ELF-1 (cell line): ENCODE results near the gene LIPI.
"Not testable (repeated sequence)": the region's sequence is repeated elsewhere in the genome, so short reads cannot be mapped to it uniquely, and the experiment has no call there.

Source experiments
- DNase-seq: peaks from one replicate; pipeline ENCODE4 v3.0.0-alpha.2; 2016; ENCODE audit warnings: low read depth, low spot score

Gene LIPI

GRCh38 chr21:14074177-14074576 is 136.6 kb downstream of the LIPI start:
- DNase-seq: no peak

- DNase-seq: no peak
Observed at GRCh38 chr21:14073615-14074014, 137.1 kb downstream of the LIPI start.

- DNase-seq: no peak
Observed at GRCh38 chr21:14072761-14073535, 137.8 kb downstream of the LIPI start.

GRCh38 chr21:14071902-14072734 is 138.6 kb downstream of the LIPI start:
- no peak for DNase-seq

- DNase-seq: no peak
Observed at GRCh38 chr21:14070968-14071367, 139.8 kb downstream of the LIPI start.

- DNase-seq: no peak
Observed at GRCh38 chr21:14070049-14070893, 140.5 kb downstream of the LIPI start.

DNA sequence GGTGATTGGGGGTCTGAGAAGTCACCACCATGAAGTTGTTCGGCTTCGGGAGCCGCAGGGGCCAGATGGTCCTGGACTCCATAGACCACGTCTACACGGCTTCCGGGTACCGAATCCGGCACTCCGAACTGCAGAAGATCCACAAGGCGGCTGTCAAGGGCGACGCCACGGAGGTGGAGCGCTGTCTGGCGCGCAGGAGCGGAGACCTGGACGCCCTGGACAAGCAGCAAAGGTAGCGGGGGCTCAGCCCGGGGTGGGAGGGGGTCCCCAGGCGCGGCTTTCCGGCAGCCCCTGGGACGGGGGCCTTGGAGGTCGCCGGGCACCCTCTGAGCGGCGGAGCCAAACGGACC is 146.5 kb downstream of the LIPI start:
- DNase-seq: no peak

- DNase-seq: not testable (repeated sequence)
Observed at GRCh38 chr21:14063620-14064295, 147.0 kb downstream of the LIPI start.

DNA sequence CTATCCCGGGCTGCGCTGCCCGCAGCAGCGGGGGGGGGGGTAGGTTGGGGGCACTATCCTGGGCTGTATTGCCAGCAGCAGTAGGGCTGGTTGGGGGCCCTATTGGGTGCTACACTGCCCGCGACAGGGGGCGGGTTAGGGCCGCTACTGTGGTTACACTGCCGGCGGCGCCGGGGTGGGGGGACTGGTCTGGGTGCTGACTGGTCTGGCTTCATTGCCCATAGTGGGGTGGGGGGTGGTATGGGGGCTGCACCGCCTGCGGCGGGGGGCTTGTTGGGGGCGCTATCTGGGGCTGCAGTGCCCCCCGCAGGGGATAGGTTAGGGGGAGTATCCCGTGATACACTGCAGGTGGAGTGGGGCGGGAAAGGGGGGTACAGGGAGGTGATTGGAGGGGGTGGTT is 148.1 kb downstream of the LIPI start:
- not testable (repeated sequence) for DNase-seq

GRCh38 chr21:14061820-14062219 is 148.9 kb downstream of the LIPI start:
- DNase-seq: not testable (repeated sequence)

- DNase-seq: not testable (repeated sequence)
Observed at GRCh38 chr21:14058995-14059627, 151.6 kb downstream of the LIPI start.
